GM23338 (cell line): ENCODE results near the gene CRTC1.

Experiments used
- CREB1 ChIP-seq: fragments of 250-450 bp; sonication (Bioruptor Pico); IDR thresholded peaks from 2 replicates; pipeline ENCODE4 v1.5.0; 2020; ENCODE audit warnings: low read depth, mild to moderate bottlenecking, moderate library complexity
- EZH2 ChIP-seq: fragments of 200-600 bp; sonication (generic); IDR thresholded peaks from one replicate; pipeline ENCODE4 v1.8.0; 2017; ENCODE audit warnings: antibody characterized with exemption, mild to moderate bottlenecking, low read depth; ENCODE audit not compliant: unreplicated experiment
- NANOG ChIP-seq: IDR thresholded peaks from 2 replicates; pipeline ENCODE4 v1.6.1; 2016; ENCODE audit warnings: antibody characterized with exemption, borderline replicate concordance
- POLR2AphosphoS5 ChIP-seq: IDR thresholded peaks from 2 replicates; pipeline ENCODE4 v1.6.1; 2016; ENCODE audit warnings: antibody characterized with exemption, low read depth
- TF ChIP-seq, protein P1 (sequence below), 2 experiments: fragments of 200-600 bp in 1 of 2; sonication (generic) in 1 of 2; conservative IDR thresholded peaks; 2 replicates each; pipeline versions ENCODE4 v1.5.1 to v1.6.1; 2016 to 2017; ENCODE audit warnings: antibody characterized with exemption in 2 of 2, low read depth in 2 of 2, mild to moderate bottlenecking in 2 of 2, moderate library complexity in 1 of 2
- TF ChIP-seq, protein P2 (sequence below): IDR thresholded peaks from 2 replicates; pipeline ENCODE4 v1.6.1; 2016; ENCODE audit warnings: antibody characterized with exemption
- TF ChIP-seq, protein P3 (sequence below): IDR thresholded peaks from one replicate; pipeline ENCODE4 v1.6.1; 2018; ENCODE audit warnings: antibody characterized with exemption; ENCODE audit not compliant: unreplicated experiment

DNA sequence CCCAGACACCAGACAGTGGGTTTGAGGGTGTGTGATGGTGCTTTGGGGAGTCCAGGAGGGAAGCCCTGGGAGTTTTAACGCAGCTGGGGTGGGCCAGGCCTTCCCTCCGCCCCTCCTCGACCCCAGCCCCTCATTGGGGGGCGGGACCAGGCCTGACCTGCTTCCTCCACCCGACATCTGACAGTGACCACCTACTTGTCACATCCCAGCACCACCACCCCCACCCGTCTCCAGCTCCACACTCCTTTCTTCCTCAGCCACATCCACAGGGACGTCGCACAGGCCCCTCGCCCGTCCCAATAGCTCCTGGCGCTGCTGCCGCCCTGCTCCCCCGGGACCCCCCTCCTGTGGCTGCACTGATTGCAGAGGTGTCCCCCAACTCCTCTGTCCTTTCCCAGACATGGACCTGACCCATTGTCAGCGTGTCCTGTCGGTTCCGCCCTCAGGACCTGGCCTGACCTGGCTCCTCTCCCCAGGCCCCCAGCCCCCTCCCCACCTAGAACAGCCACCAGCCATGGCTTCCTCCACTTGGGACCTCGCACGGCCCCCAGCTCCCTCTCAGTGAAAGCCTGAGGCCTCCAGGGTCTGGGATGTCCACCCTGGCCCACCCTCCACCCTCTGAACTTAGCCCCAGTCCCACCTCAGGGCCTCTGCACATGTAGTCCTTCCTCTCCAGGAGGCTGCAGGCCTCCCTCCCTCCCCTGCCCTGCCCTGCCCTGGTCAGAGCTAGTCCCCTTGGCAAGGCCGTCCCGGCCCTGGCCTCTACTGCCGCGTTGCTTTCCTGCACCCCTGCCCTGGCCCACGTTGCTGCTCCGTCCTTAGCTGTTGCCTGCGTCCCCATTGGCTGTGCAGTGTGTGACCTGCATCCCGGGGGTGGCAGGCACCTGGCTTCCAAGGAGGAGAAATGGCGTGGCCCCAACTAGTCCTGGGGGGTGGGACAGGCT is 77.2 kb downstream of the CRTC1 start:
- TF ChIP-seq, protein P1, sequence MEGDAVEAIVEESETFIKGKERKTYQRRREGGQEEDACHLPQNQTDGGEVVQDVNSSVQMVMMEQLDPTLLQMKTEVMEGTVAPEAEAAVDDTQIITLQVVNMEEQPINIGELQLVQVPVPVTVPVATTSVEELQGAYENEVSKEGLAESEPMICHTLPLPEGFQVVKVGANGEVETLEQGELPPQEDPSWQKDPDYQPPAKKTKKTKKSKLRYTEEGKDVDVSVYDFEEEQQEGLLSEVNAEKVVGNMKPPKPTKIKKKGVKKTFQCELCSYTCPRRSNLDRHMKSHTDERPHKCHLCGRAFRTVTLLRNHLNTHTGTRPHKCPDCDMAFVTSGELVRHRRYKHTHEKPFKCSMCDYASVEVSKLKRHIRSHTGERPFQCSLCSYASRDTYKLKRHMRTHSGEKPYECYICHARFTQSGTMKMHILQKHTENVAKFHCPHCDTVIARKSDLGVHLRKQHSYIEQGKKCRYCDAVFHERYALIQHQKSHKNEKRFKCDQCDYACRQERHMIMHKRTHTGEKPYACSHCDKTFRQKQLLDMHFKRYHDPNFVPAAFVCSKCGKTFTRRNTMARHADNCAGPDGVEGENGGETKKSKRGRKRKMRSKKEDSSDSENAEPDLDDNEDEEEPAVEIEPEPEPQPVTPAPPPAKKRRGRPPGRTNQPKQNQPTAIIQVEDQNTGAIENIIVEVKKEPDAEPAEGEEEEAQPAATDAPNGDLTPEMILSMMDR (conservative IDR thresholded peaks at IDR 0.05; ENCODE audit: low read depth in 2 of 2): no peak
- no peak for TF ChIP-seq EZH2
- no peak for TF ChIP-seq POLR2AphosphoS5
- no peak for TF ChIP-seq CREB1 (CRISPR knock-in tag)
- no peak for TF ChIP-seq NANOG
- TF ChIP-seq, protein P2, sequence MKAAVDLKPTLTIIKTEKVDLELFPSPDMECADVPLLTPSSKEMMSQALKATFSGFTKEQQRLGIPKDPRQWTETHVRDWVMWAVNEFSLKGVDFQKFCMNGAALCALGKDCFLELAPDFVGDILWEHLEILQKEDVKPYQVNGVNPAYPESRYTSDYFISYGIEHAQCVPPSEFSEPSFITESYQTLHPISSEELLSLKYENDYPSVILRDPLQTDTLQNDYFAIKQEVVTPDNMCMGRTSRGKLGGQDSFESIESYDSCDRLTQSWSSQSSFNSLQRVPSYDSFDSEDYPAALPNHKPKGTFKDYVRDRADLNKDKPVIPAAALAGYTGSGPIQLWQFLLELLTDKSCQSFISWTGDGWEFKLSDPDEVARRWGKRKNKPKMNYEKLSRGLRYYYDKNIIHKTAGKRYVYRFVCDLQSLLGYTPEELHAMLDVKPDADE: no peak
- TF ChIP-seq, protein P3, sequence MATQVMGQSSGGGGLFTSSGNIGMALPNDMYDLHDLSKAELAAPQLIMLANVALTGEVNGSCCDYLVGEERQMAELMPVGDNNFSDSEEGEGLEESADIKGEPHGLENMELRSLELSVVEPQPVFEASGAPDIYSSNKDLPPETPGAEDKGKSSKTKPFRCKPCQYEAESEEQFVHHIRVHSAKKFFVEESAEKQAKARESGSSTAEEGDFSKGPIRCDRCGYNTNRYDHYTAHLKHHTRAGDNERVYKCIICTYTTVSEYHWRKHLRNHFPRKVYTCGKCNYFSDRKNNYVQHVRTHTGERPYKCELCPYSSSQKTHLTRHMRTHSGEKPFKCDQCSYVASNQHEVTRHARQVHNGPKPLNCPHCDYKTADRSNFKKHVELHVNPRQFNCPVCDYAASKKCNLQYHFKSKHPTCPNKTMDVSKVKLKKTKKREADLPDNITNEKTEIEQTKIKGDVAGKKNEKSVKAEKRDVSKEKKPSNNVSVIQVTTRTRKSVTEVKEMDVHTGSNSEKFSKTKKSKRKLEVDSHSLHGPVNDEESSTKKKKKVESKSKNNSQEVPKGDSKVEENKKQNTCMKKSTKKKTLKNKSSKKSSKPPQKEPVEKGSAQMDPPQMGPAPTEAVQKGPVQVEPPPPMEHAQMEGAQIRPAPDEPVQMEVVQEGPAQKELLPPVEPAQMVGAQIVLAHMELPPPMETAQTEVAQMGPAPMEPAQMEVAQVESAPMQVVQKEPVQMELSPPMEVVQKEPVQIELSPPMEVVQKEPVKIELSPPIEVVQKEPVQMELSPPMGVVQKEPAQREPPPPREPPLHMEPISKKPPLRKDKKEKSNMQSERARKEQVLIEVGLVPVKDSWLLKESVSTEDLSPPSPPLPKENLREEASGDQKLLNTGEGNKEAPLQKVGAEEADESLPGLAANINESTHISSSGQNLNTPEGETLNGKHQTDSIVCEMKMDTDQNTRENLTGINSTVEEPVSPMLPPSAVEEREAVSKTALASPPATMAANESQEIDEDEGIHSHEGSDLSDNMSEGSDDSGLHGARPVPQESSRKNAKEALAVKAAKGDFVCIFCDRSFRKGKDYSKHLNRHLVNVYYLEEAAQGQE: no peak
